PC-9 (cell line): Measurements from ENCODE around the gene SLC35F3. TPM values are rescaled to one million over a fixed set of nuclear protein-coding genes. Genes with fewer than 3 reads are reported as not detected.

Source experiments
- BruUV-seq: library from RNA; stranded (reverse); fragments of 400-500 nt; replicated peaks from 2 replicates; lab custom pipeline; 2021; lab: Mats Ljungman, UMichigan
- CTCF ChIA-PET: fragments of 300-600 bp; sonication (Branson Sonifier 250); formaldehyde crosslinking; loops from one replicate; lab custom pipeline; 2022; ENCODE audit warnings: antibody characterized with exemption; lab: Charles Lee
- POLR2A ChIA-PET: fragments of 300-600 bp; sonication (Branson Sonifier 250); formaldehyde crosslinking; loops from one replicate; lab custom pipeline; 2022; ENCODE audit warnings: antibody characterized with exemption; ENCODE audit not compliant: unreplicated experiment; lab: Charles Lee
- DNase-seq, 2 experiments: peaks; one replicate each; pipeline versions ENCODE4 v3.0.0 to v3.0.0-alpha.2; 2015 to 2022; ENCODE audit warnings: mixed read lengths in 1 of 2
- H2AFZ ChIP-seq: fragments of 200-600 bp; sonication (generic); 2 replicates; pipeline ENCODE4 v1.8.1; 2017; ENCODE audit warnings: antibody characterized with exemption
- H3F3A ChIP-seq: fragments of 200-600 bp; sonication (generic); 2 replicates; pipeline ENCODE4 v1.8.1; 2017; ENCODE audit warnings: antibody characterized with exemption, mild to moderate bottlenecking, low read depth; ENCODE audit not compliant: insufficient read depth
- H3K27ac ChIP-seq: fragments of 200-600 bp; sonication (generic); 2 replicates; pipeline ENCODE4 v1.6.1; 2016; ENCODE audit warnings: mixed run types
- H3K27me3 ChIP-seq: fragments of 200-600 bp; sonication (generic); 2 replicates; pipeline ENCODE4 v1.6.1; 2016; ENCODE audit warnings: low read depth, mixed run types; ENCODE audit not compliant: insufficient read depth
- H3K36me3 ChIP-seq: fragments of 200-600 bp; sonication (generic); 2 replicates; pipeline ENCODE4 v1.6.1; 2016; ENCODE audit warnings: low read depth, mixed run types
- H3K4me1 ChIP-seq: fragments of 200-600 bp; sonication (generic); replicated peaks from 2 replicates; pipeline ENCODE4 v1.6.1; 2016; ENCODE audit warnings: mixed run types; ENCODE audit not compliant: insufficient read depth
- H3K4me2 ChIP-seq: fragments of 200-600 bp; sonication (generic); 2 replicates; pipeline ENCODE4 v1.6.1; 2017; ENCODE audit warnings: mixed run types
- H3K4me3 ChIP-seq: fragments of 200-600 bp; sonication (generic); 2 replicates; pipeline ENCODE4 v1.6.1; 2016; ENCODE audit warnings: mixed run types
- H3K79me2 ChIP-seq: fragments of 200-600 bp; sonication (generic); 2 replicates; pipeline ENCODE4 v1.6.1; 2017; ENCODE audit warnings: low read depth, mixed run types
- H3K9me2 ChIP-seq: fragments of 200-600 bp; sonication (generic); 2 replicates; pipeline ENCODE4 v1.8.1; 2017; ENCODE audit warnings: mild to moderate bottlenecking; ENCODE audit not compliant: insufficient read depth
- H3K9me3 ChIP-seq: fragments of 200-600 bp; sonication (generic); 2 replicates; pipeline ENCODE4 v1.8.1; 2016; ENCODE audit warnings: low read depth; ENCODE audit not compliant: insufficient read depth
- H4K20me1 ChIP-seq: fragments of 200-600 bp; sonication (generic); 2 replicates; pipeline ENCODE4 v1.8.1; 2017; ENCODE audit not compliant: insufficient read depth
- CTCF ChIP-seq: fragments of 200-600 bp; sonication (generic); conservative IDR thresholded peaks from 2 replicates; pipeline ENCODE4 v1.6.1; 2017; ENCODE audit warnings: mixed run types, antibody characterized with exemption, mild to moderate bottlenecking, moderate library complexity
- EZH2 ChIP-seq: fragments of 200-600 bp; sonication (generic); IDR thresholded peaks from 2 replicates; pipeline ENCODE4 v1.8.0; 2017; ENCODE audit warnings: antibody characterized with exemption, low read depth
- intact Hi-C: fragments of 100-400 bp; cut with micrococcal nuclease; formaldehyde crosslinking; loops from one replicate; pipeline ENCODE4 v1.10.0; 2022; ENCODE audit not compliant: unreplicated experiment
- total RNA-seq: library from RNA; stranded (reverse); gene quantifications from 2 replicates; pipeline ENCODE4 v1.2.3, GENCODE V29; 2021

SLC35F3 gene
- total RNA-seq, 1 experiment from 2014 or later = 6.1 TPM

GRCh38 chr1:234135501-234135900, 231.0 kb downstream of the SLC35F3 start:
- no peak overlapping the region for H3K27ac ChIP-seq
- no peak overlapping the region for H3K4me3 ChIP-seq
- intact Hi-C loops = no loop called here
- ChIA-PET POLR2A (no interaction called here), CTCF (no interaction called here)
- H3K9me2 ChIP-seq = no peaks in the 10 kb centered on the region
- H2AFZ ChIP-seq = no peak overlapping the region
- no peak overlapping the region for H3K4me2 ChIP-seq
- H3K27me3 ChIP-seq = no peaks in the 10 kb centered on the region
- H3K79me2 ChIP-seq = no peaks in the 10 kb centered on the region
- H4K20me1 ChIP-seq = no peaks in the 10 kb centered on the region
- no peak for DNase-seq
- H3K9me3 ChIP-seq = no peaks in the 10 kb centered on the region
- TF ChIP-seq EZH2 (no peak), CTCF (no peak)
- no TSS peak for BruUV-seq
- H3K4me1 ChIP-seq = no peaks in the 10 kb centered on the region
- H3K36me3 ChIP-seq = no peaks in the 10 kb centered on the region
- no peaks in the 10 kb centered on the region for H3F3A ChIP-seq

- no peaks in the 10 kb centered on the region for H3K27me3 ChIP-seq
- intact Hi-C loops = no loop called here
- H3K27ac ChIP-seq = no peak overlapping the region
- H3K4me2 ChIP-seq = no peak overlapping the region
- no peaks in the 10 kb centered on the region for H4K20me1 ChIP-seq
- no peaks in the 10 kb centered on the region for H3K9me3 ChIP-seq
- no peak overlapping the region for H2AFZ ChIP-seq
- H3K36me3 ChIP-seq = no peaks in the 10 kb centered on the region
- DNase-seq = no peak
- POLR2A ChIA-PET = interaction anchor here (0.7 kb wide), 1 partner anchor 1870 kb away, joined by 9 read pairs; no protein-coding TSS in a partner anchor
- no peaks in the 10 kb centered on the region for H3K79me2 ChIP-seq
- TF ChIP-seq CTCF (no peak), EZH2 (no peak)
- no peaks in the 10 kb centered on the region for H3K4me1 ChIP-seq
- no peak overlapping the region for H3K4me3 ChIP-seq
- no peaks in the 10 kb centered on the region for H3F3A ChIP-seq
- no peaks in the 10 kb centered on the region for H3K9me2 ChIP-seq
- CTCF ChIA-PET = no interaction called here
- no TSS peak for BruUV-seq
Observed at GRCh38 chr1:234136073-234136472, 231.6 kb downstream of the SLC35F3 start.

- Histone ChIP-seq H3K36me3 (no peaks in the 10 kb centered on the region), H3K4me3 (no peak overlapping the region), H4K20me1 (no peaks in the 10 kb centered on the region), H3F3A (no peaks in the 10 kb centered on the region), H3K4me2 (no peak overlapping the region), H3K4me1 (no peaks in the 10 kb centered on the region), H3K27ac (no peak overlapping the region), H3K27me3 (no peaks in the 10 kb centered on the region), H3K79me2 (no peaks in the 10 kb centered on the region), H3K9me2 (no peaks in the 10 kb centered on the region), H2AFZ (no peak overlapping the region), H3K9me3 (no peaks in the 10 kb centered on the region)
- intact Hi-C loops = no loop called here
- DNase-seq = peak; percentile 22 to 45
- no peak for TF ChIP-seq CTCF
- POLR2A ChIA-PET = no interaction called here
- no TSS peak for BruUV-seq
- CTCF ChIA-PET = no interaction called here
Observed at GRCh38 chr1:234139966-234140365, 235.5 kb downstream of the SLC35F3 start.
